ENCODE measurements around the gene SATB1. TPM values are rescaled to one million over a fixed set of nuclear protein-coding genes. Genes with fewer than 3 reads are reported as not detected.

SATB1 gene
- polyA plus RNA-seq, 2 of the 4 experiments (the other 2 are of a cell fraction), result 0.05 TPM; not detected in 1

DNA sequence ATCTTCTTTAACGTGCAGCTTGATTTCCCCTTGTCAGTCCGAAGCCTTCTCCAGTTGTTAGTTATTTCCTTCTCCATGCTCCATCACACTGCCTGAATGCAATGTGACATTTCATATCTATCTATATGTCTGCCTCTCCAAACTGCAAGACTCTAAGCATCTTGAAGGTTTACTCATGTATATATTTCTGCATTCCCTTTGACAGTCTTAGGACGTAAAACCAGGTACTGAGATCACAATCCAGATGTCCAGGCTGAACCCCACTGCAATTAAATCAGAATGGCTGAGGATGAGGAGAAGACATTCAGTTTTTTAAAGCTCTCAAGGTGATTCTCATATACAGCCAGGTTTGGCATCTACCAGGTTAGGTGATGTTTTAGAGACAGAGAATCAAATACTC lies 6.1 kb upstream of the SATB1 start:
- TF ChIP-seq, protein P1, sequence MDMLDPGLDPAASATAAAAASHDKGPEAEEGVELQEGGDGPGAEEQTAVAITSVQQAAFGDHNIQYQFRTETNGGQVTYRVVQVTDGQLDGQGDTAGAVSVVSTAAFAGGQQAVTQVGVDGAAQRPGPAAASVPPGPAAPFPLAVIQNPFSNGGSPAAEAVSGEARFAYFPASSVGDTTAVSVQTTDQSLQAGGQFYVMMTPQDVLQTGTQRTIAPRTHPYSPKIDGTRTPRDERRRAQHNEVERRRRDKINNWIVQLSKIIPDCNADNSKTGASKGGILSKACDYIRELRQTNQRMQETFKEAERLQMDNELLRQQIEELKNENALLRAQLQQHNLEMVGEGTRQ (IDR thresholded peaks at IDR 0.05), result no peak
- TF ChIP-seq SREBF2 (IDR thresholded peaks at IDR 0.05) (no peak), CEBPB (IDR thresholded peaks at IDR 0.05) (no peak), JUN (IDR thresholded peaks at IDR 0.05) (no peak), EHMT2 (IDR thresholded peaks at IDR 0.05; ENCODE audit: low read depth) (no peak), MAZ (IDR thresholded peaks at IDR 0.05; ENCODE audit: borderline replicate concordance, low read depth, low read length) (no peak), CHD4 (IDR thresholded peaks at IDR 0.05; ENCODE audit: borderline replicate concordance) (no peak), HOXB13 (CRISPR knock-in tag; IDR thresholded peaks at IDR 0.05; ENCODE audit: low read depth) (no peak), HEYL (CRISPR knock-in tag; IDR thresholded peaks at IDR 0.05) (no peak), EHF (CRISPR knock-in tag; IDR thresholded peaks at IDR 0.05) (no peak)
- TF ChIP-seq, protein P2, sequence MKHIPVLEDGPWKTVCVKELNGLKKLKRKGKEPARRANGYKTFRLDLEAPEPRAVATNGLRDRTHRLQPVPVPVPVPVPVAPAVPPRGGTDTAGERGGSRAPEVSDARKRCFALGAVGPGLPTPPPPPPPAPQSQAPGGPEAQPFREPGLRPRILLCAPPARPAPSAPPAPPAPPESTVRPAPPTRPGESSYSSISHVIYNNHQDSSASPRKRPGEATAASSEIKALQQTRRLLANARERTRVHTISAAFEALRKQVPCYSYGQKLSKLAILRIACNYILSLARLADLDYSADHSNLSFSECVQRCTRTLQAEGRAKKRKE (CRISPR knock-in tag; IDR thresholded peaks at IDR 0.05; ENCODE audit: low read depth), result no peak
- 6% methylated on average over 3 of the region's 3 CpGs for WGBS (ENCODE audit: missing lambda C conversion rate)

DNA sequence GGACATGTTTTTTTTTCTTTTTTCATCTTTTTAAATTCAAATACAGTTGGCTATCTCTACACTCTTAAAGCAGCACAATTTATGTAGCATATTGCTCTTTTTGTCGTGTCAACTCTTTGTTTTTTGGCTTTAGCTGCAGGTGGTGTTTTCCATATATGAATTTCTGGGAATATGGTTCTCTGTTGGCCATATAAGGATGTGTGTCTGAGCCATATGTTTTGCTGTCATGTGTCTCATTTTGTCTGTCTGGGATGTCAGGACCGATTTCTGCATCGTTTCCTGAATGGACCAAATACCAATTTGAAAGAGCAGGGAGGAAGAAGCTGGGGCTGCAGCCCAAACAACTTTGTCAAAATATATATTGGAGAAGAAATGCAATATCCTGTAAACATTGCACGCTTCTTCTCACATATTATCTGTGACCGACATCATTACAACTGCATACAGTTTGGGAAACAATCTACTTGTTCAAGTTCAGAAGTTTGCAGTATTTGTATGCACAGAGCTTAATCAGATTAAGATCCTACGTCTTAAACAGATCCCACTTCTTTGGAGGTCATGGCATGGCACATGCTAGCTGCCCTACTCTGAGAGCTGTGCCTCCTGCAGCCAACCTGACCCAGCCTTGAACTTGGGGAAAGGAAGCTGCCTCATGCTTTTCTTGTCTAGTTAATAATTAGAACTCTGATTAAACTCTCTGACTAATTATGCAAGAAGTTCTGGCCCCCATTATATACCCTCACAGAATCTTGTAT lies 4.0 kb upstream of the SATB1 start:
- POLR2A ChIA-PET, result no interaction called here
- no peak overlapping the region for H3K4me3 ChIP-seq
- peaks cover 10% of the 10 kb centered on the region for H3K4me1 ChIP-seq
- 22% methylated on average over 6 of the region's 6 CpGs for WGBS (ENCODE audit: missing lambda C conversion rate)
- ATAC-seq (no peak), FAIRE-seq (no peak), DNase-seq (ENCODE audit: low read depth in 1 of 2, low spot score in 1 of 2) (no peak)
- CTCF ChIA-PET, result interaction anchor here (0.6 kb wide), 1 partner anchor 194 kb away, joined by 3 read pairs; no protein-coding TSS in a partner anchor
- no peak overlapping the region for H3K27ac ChIP-seq
- no peak overlapping the region for H3K4me2 ChIP-seq
- H3K9me3 ChIP-seq, result no peaks in the 10 kb centered on the region
- TF ChIP-seq CEBPB (IDR thresholded peaks at IDR 0.05), result no peak
- TF ChIP-seq, protein P3, sequence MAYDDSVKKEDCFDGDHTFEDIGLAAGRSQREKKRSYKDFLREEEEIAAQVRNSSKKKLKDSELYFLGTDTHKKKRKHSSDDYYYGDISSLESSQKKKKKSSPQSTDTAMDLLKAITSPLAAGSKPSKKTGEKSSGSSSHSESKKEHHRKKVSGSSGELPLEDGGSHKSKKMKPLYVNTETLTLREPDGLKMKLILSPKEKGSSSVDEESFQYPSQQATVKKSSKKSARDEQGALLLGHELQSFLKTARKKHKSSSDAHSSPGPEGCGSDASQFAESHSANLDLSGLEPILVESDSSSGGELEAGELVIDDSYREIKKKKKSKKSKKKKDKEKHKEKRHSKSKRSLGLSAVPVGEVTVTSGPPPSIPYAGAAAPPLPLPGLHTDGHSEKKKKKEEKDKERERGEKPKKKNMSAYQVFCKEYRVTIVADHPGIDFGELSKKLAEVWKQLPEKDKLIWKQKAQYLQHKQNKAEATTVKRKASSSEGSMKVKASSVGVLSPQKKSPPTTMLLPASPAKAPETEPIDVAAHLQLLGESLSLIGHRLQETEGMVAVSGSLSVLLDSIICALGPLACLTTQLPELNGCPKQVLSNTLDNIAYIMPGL (CRISPR knock-in tag; IDR thresholded peaks at IDR 0.05; ENCODE audit: borderline replicate concordance), result no peak
- no peak for TF ChIP-seq NPAS2 (CRISPR knock-in tag; IDR thresholded peaks at IDR 0.05; ENCODE audit: borderline replicate concordance)
- TF ChIP-seq CBX2 (IDR thresholded peaks at IDR 0.05; ENCODE audit: borderline replicate concordance, low read depth), result no peak
- TF ChIP-seq POLR2A (IDR thresholded peaks at IDR 0.05; ENCODE audit: low read length), result no peak
- TF ChIP-seq, protein P4, sequence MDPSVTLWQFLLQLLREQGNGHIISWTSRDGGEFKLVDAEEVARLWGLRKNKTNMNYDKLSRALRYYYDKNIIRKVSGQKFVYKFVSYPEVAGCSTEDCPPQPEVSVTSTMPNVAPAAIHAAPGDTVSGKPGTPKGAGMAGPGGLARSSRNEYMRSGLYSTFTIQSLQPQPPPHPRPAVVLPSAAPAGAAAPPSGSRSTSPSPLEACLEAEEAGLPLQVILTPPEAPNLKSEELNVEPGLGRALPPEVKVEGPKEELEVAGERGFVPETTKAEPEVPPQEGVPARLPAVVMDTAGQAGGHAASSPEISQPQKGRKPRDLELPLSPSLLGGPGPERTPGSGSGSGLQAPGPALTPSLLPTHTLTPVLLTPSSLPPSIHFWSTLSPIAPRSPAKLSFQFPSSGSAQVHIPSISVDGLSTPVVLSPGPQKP (IDR thresholded peaks at IDR 0.05; ENCODE audit: low read depth, low read length), result no peak
- no peak for TF ChIP-seq HOXB13 (CRISPR knock-in tag; IDR thresholded peaks at IDR 0.05; ENCODE audit: low read depth)
- TF ChIP-seq, protein P5, sequence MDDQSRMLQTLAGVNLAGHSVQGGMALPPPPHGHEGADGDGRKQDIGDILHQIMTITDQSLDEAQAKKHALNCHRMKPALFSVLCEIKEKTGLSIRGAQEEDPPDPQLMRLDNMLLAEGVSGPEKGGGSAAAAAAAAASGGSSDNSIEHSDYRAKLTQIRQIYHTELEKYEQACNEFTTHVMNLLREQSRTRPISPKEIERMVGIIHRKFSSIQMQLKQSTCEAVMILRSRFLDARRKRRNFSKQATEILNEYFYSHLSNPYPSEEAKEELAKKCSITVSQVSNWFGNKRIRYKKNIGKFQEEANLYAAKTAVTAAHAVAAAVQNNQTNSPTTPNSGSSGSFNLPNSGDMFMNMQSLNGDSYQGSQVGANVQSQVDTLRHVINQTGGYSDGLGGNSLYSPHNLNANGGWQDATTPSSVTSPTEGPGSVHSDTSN (IDR thresholded peaks at IDR 0.05), result no peak
- TF ChIP-seq EHF (CRISPR knock-in tag; IDR thresholded peaks at IDR 0.05), result no peak
- TF ChIP-seq HOXA7 (CRISPR knock-in tag; IDR thresholded peaks at IDR 0.05), result no peak
- no peak for TF ChIP-seq POLR2AphosphoS2 (conservative IDR thresholded peaks at IDR 0.05; ENCODE audit: low read length)
- no peak for TF ChIP-seq ZFP36 (IDR thresholded peaks at IDR 0.05; ENCODE audit: borderline replicate concordance, partially characterized antibody)
- TF ChIP-seq ESRRA (IDR thresholded peaks at IDR 0.05; ENCODE audit: borderline replicate concordance, low read length), result no peak
- TF ChIP-seq RCOR1 (IDR thresholded peaks at IDR 0.05; ENCODE audit: low read depth, low read length), result no peak
- TF ChIP-seq, protein P6, sequence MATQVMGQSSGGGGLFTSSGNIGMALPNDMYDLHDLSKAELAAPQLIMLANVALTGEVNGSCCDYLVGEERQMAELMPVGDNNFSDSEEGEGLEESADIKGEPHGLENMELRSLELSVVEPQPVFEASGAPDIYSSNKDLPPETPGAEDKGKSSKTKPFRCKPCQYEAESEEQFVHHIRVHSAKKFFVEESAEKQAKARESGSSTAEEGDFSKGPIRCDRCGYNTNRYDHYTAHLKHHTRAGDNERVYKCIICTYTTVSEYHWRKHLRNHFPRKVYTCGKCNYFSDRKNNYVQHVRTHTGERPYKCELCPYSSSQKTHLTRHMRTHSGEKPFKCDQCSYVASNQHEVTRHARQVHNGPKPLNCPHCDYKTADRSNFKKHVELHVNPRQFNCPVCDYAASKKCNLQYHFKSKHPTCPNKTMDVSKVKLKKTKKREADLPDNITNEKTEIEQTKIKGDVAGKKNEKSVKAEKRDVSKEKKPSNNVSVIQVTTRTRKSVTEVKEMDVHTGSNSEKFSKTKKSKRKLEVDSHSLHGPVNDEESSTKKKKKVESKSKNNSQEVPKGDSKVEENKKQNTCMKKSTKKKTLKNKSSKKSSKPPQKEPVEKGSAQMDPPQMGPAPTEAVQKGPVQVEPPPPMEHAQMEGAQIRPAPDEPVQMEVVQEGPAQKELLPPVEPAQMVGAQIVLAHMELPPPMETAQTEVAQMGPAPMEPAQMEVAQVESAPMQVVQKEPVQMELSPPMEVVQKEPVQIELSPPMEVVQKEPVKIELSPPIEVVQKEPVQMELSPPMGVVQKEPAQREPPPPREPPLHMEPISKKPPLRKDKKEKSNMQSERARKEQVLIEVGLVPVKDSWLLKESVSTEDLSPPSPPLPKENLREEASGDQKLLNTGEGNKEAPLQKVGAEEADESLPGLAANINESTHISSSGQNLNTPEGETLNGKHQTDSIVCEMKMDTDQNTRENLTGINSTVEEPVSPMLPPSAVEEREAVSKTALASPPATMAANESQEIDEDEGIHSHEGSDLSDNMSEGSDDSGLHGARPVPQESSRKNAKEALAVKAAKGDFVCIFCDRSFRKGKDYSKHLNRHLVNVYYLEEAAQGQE (IDR thresholded peaks at IDR 0.05), result no peak
- no peak for TF ChIP-seq SMC3 (IDR thresholded peaks at IDR 0.05)

More for the DNA sequence above, 6.1 kb upstream of the SATB1 start:
- FAIRE-seq (no peak), ATAC-seq (no peak), DNase-seq (ENCODE audit: low read depth in 1 of 2, low spot score in 1 of 2) (no peak)
- Histone ChIP-seq H3K27ac (no peak overlapping the region), H3K9me3 (no peaks in the 10 kb centered on the region), H3K4me2 (no peak overlapping the region), H3K4me3 (no peak overlapping the region), H3K4me1 (no peaks in the 10 kb centered on the region)
- CTCF ChIA-PET, result no interaction called here
- POLR2A ChIA-PET, result no interaction called here
